Stomach (tissue), 4 donors: ENCODE measurements around the gene ASIC2.

ENCODE experiments used
- CTCF ChIP-seq, 7 experiments: fragments of 450-650 bp in 4 of 7; fragments of 200-600 bp in 3 of 7; sonication (generic) in 3 of 7; IDR thresholded peaks; one replicate each; pipeline ENCODE4 v1.5.1; 2016 to 2019; ENCODE audit warnings: antibody characterized with exemption in 7 of 7, control low read depth in 2 of 7, mild to moderate bottlenecking in 1 of 7
- EP300 ChIP-seq: sonication (generic); formaldehyde crosslinking; IDR thresholded peaks from one replicate; pipeline ENCODE4 v1.6.1; 2017; ENCODE audit warnings: antibody characterized with exemption
- POLR2A ChIP-seq, 4 donors: fragments of 450-650 bp; IDR thresholded peaks; one replicate each; pipeline ENCODE4 v1.6.1; 2016; ENCODE audit warnings: antibody characterized with exemption in 4 of 4, control low read depth in 2 of 4, mild to moderate bottlenecking in 1 of 4, moderate library complexity in 1 of 4

GRCh38 chr17:33178681-33179080 lies 114.4 kb downstream of the ASIC2 start:
- TF ChIP-seq POLR2A (IDR thresholded peaks at IDR 0.05): no peak
- no peak for TF ChIP-seq CTCF (IDR thresholded peaks at IDR 0.05)
- no peak for TF ChIP-seq EP300
